ENCODE results near the gene FRY. TPM values are rescaled to one million over a fixed set of nuclear protein-coding genes. Genes with fewer than 3 reads are reported as not detected.

The FRY gene
- total RNA-seq, 2 donors from 2014 or later: 10.3 to 13.7 TPM

DNA sequence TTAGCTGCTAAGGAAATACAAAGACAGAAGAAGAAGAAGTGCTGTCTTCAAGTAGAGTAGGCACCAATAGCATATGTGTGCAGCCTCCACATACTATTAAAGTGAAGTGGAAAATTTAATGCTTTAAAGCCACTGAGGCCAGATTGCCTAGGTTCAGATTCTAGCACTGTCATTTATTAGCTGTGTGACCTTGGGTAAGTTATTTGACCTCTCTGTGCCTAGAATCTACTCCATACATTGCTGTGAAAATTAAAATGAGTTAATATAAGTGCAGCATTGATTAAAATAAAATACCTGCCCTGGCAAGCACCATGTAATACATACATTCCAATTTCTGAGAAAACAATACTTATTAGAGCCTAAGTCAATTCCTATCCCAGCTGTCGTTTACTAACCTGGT is 110.5 kb downstream of the FRY start:
- no peak for ATAC-seq
- intact Hi-C loops (cut with DNase I, micrococcal nuclease): no loop called here

DNA sequence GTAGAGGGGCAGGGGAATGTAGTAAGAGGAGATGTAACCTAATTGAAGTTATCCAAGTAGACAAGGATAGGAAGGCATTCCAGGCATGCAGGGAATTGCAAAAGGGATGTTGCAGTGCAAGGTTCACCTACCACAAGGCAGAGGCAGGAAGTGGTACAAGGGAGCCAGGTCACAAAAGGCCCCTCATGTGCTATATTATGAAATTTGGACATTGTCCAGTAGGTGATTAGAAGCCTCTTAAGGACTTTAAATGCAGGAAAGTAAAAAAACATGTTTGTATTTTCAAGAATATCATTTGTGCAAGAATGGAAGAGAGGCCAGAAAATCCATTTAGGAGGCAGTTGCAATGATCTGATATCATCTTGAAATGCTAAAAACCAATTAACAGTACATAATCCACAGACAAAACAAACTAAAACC is 111.4 kb downstream of the FRY start:
- intact Hi-C loops (cut with DNase I, micrococcal nuclease): no loop called here
- ATAC-seq (no peak), DNase-seq (no peak)

More for the DNA sequence above, 110.5 kb downstream of the FRY start:
- DNase-seq: no peak

DNA sequence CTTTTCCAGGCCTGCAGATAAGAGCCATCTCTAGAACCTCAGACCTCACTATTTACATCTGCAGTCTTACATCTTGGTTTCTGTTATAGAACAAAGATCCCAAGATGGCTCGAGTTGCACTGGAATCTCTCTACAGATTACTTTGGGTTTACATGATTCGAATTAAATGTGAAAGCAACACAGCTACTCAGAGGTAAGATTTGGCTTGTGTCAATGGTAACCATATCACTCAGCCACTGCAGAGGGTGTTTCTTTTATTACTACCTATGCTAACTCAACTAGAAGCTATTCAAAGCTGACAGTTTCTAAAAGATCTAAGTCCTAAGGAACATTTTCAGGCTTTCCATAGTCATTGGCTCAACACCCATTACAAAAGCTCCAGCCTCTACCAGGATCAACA is 115.6 kb downstream of the FRY start:
- DNase-seq (no peak), ATAC-seq (no peak)
- intact Hi-C loops (cut with DNase I, micrococcal nuclease): no loop called here

DNA sequence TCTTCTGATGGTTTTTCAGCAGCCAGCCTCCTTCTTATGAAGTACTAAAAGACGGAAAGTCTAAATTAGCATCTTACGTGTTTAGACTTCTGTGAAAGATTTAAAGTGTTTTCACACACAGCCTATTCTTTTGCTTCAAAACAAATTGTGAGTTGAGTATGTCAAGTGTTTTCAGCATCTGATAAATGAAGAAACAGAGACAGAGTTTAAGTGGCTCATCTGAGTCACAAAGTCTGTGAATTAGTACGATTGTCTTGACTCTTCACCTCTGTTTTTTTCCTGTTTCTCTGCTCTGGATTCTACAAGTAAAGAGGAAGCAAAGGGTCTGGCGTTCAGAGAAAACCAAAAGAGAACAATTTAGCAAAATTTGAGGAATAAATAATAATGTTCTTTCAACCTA is 116.4 kb downstream of the FRY start:
- intact Hi-C loops (cut with DNase I, micrococcal nuclease): no loop called here
- no peak for ATAC-seq
- DNase-seq: no peak

DNA sequence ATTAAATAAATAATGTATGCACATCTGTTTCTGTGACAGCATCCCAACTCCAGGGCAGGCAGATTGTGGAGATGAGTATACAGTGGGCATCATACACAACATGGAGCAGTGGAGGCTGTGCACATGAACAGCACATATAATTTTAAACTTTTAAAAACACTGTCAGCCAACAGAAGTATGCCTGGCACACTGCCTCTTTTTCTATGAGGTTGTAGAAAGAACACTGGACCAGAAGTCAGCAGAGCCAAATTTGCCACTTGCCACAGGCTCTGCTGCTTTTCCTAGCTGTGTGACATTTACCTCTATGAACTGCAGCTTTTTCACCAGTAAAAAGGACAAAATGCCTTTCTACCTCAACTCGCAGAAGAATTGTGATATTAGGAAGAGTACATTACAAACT is 118.7 kb downstream of the FRY start:
- ATAC-seq (no peak), DNase-seq (no peak)
- intact Hi-C loops (cut with DNase I, micrococcal nuclease): loop anchor here in 1 of 2 donors (10.0 kb wide), 1 partner anchor 115 kb away; the partner anchor contains the start of gene FRY

DNA sequence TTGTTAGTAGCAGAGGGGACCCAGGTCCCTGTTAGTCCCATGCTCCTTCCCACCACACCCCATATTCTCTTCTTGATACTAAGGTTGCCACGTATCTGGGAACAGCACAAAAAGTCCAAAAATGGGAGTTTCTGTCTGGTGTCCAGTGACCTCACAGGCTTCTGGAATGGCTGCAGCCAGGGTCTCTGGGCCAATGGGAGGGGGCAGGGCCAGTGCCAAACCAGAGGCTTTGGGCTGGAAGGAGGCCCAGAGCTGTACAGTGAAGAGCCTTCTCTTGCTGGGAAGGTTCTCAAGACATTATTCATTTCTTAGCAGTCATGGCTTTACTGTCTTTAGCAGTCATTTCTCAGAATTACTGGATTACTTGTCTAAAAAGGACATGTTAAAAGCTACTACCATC is 119.2 kb downstream of the FRY start:
- DNase-seq: peak; percentile 26 to 37
- no peak for ATAC-seq
- intact Hi-C loops (cut with DNase I, micrococcal nuclease): loop anchor here in 1 of 2 donors (10.0 kb wide), 1 partner anchor 116 kb away; the partner anchor contains the start of gene FRY

DNA sequence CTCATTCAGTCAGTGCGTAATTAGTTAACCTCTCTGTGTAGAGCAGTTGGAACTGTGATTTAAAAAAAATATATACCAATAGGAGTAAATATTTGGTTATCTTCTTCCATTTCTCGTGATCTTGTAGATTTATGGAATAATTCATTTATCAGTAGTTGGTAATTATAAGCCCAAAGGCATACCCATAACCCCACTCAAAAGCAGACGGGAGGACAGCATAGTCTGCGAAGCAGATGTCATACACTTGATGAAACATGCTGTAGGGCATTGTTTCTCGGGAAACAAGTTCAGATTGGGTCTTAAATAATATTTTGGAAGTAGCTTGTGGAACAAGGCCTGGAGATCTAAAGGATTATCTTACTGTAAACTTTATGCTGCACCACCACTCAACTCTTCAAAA is 119.7 kb downstream of the FRY start:
- ATAC-seq (no peak), DNase-seq (no peak)
- intact Hi-C loops (cut with DNase I, micrococcal nuclease): loop anchor here in 1 of 2 donors (10.0 kb wide), 1 partner anchor 116 kb away; the partner anchor contains the start of gene FRY

DNA sequence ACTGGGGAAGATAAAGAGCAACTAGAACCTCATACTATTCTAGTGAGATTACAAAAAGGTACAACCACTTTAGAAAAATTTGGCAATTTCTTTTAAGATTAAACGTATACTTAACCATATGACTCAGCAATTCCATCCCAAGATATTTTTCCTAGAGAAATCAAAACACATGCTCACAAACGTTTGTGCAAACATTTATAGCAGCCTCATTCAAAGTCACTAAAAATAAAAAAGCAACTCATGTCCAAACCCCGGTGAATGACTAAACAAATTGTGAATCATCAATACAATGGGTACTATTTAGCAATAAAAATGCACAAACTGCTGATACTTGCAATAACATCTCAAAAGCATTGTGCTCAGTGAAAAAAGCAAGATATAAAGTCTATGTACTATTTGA is 121.5 kb downstream of the FRY start:
- no peak for ATAC-seq
- intact Hi-C loops (cut with DNase I, micrococcal nuclease): loop anchor here in 1 of 2 donors (10.0 kb wide), 1 partner anchor 118 kb away; the partner anchor contains the start of gene FRY
- DNase-seq: no peak

DNA sequence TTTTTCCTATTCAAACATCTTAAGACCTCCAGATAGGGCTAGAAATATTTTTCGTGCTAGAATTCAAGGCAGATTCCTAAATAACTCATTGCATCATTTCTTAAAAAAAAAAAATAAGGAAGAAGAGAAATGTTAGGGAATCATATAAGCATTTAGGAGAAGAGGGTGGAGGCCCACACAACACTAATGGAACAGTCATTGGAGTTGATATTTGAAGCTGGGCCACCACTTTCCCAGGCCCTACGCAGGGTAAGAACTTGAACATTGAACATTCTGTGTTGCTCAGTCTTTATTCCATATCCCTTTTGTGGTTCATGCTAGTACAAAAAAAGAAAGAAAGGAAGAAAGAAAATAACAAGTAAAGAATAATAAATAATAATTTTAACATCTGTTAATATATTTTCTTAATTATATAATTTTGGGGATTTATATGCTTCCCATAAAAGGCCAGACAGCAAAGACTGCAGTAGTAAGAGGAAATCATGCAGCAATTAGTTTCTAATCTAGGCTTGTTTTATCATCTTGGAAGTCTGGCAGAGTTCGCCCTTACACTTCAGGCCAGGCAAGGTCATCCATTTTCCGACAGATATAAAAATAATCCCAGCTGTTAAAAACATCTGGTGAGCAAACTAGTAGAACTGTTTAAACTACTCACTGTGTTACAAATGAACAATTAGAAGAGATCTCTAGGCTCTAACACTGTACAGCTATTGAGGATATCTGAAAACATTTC is 127.7 kb downstream of the FRY start:
- intact Hi-C loops (cut with DNase I, micrococcal nuclease): loop anchor here in 1 of 2 donors (10.0 kb wide), 1 partner anchor 125 kb away; the partner anchor contains the start of gene FRY
- ATAC-seq: no peak
- no peak for DNase-seq

DNA sequence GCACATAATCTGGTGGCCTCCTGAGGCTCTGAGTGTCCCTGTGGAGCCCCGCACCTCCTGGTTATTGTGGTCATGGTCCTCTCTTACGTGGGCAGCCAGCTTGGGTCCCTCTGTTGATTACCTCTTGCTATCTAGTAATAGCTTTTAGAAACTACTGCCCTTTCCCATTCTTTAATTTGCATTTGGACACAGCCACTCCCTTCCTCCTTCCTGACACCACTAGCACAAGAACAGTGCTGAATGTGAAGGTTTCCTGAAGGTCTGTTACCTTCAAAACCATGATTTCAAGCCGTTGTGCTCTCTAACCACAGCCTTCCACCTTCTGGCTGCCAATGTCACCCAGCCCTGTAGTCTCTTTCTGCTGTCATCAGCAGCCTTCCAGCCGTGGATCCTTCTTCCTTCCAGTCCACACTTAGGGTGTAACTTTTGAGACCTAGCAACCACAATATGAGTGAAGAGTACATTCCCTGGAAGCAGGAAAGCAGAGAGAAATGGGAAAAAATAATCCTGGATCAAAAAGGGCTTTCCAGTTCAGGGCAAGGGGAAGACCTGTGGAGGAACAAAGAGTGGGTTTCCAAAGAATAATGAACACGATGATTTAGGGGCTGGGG is 130.9 kb downstream of the FRY start:
- ATAC-seq: no peak
- no peak for DNase-seq
- intact Hi-C loops (cut with DNase I, micrococcal nuclease): no loop called here

DNA sequence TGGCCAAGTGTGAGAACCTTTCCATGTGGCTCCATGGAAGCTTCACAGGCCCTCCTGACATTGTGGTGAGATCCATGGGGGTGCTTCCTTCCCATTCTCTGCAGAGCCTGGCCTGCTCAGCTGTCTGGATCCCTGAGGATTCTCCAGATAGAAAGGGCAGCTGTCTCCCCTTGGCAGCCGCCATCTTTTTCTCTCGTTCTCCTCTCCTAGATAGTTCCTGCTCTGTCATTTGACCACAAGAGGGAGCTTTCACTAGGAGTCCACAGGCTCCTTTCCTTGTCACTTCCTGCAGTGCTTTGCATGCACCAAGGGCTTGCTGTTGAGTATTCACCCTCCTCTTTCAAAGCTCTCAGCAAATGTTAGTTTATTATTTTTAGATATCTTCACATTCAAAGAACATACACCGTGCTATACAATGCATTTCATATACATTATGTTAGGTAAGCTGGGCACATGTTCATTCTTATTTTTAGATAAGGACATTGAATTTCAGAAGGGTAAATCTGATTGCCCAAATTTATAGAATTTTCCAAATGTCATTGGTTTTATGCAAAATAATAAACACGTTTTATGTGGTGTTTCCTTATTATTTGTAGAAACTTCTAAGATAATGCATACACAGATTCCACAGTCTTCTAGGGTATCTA is 133.2 kb downstream of the FRY start:
- peak in 1 of 2 donors; percentile 8 for DNase-seq
- ATAC-seq: peak; percentile 92
- intact Hi-C loops (cut with DNase I, micrococcal nuclease): no loop called here

DNA sequence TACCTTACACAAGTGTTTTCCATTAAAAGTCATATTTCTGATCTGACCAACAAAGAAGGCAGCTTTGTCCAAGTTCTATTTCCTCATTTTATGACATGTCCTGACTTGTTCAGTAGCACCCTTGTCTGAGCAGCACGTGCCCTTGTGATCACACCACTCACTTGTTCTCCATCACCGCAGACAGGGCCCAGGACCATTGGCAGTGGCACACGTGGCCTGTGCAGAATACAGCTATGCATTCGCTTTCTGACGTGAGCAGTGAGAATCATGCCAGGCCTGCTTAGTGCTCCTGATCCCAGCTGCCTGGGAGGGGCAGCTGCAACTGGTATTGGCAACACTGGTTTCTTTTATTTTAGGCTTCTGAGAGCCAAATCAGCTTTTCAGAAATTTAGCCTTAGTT is 134.2 kb downstream of the FRY start:
- no peak for ATAC-seq
- intact Hi-C loops (cut with DNase I, micrococcal nuclease): no loop called here
- peak in 1 of 2 donors; percentile 29 for DNase-seq

DNA sequence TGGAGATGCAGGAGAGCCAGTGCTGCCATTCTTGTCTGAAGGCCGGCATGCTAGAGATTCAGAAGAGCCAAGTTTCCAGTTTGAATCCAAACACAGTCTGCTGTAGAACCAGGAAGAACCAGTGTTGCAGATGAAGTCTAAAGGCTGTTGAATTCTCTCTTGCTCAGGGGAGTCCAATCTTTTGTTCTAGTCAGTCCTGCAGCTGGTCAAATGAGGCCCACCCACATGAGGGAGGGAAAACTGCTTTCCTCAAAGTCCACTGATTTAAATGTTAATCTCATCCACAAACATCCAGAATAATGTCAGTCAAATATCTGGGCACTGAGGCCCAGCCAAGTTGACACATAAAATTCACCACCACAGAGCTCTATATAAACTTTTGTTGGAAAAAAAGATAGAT is 136.6 kb downstream of the FRY start:
- ATAC-seq (no peak), DNase-seq (no peak)
- intact Hi-C loops (cut with DNase I, micrococcal nuclease): no loop called here

DNA sequence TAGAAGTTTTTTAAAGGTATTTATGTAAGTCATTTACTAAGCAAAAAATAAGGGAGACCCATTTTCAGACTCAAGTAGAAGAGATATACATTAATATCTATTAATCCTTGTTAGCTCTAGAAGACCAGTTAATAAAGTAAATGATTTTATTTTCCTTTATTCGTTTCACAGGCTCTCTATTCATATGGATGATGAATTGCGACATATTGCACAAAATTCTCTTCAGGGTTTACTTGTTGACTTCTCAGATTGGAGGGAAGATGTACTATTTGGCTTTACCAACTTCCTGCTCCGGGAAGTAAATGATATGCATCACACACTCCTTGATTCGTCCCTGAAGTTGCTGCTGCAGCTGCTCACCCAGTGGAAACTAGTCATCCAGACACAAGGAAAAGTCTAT is 139.3 kb downstream of the FRY start:
- ATAC-seq: no peak
- intact Hi-C loops (cut with DNase I, micrococcal nuclease): no loop called here
- DNase-seq: no peak

DNA sequence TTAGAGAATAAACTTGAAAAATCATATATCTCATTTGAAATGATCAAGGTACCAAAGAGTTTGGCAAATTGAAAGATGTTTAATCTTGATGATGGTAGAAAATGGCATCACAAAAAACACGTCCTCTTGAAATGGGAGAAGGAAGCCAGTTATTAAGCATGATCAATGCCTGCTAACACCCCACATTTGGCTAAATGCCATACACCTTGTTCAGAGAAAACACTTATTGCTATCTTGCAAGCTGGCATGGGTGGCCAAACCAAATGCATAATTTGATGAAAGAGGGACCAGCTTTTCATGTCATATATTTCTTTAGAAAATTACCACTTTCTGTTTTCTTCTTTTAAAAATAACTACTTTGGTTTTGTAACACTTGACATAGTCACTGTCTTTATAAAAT is 142.3 kb downstream of the FRY start:
- intact Hi-C loops (cut with DNase I, micrococcal nuclease): no loop called here
- DNase-seq: no peak
- ATAC-seq: no peak

DNA sequence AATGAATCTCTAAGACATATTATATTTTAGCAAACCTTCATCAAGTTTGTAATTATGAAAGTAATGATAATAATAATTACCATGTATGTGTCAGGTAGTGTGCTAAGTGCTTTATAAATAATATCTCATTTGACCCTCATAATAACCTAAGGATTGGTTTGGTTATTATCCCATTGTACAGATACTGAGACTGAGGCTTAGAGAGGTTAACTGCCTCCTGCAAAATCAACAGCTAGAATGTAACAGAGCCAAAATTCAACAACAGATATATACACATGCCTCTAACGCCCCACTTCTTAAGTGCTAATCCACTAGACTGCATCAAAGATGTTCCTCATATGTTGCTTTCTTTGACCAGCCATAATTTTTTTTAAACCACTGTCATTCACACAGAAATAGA is 142.8 kb downstream of the FRY start:
- intact Hi-C loops (cut with DNase I, micrococcal nuclease): no loop called here
- no peak for ATAC-seq
- no peak for DNase-seq

DNA sequence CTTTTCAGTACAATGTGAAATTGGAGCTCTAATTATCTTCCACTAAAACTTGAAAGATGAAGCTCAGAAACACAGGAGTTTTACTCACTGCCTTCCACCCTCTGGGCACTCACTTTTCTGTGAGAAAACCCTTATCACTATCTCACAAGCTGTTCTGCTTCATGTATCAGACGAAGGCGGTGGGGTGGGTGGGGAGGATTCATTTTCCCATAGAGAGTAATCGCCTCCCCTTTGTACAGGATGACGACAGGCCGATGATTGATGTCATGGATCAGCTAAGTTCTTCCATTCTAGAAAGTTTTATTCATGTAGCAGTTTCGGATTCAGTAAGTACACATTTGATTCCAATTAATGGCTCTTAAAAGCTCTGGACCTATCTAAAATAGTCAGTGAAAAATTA is 143.7 kb downstream of the FRY start:
- ATAC-seq (no peak), DNase-seq (no peak)
- intact Hi-C loops (cut with DNase I, micrococcal nuclease): no loop called here

DNA sequence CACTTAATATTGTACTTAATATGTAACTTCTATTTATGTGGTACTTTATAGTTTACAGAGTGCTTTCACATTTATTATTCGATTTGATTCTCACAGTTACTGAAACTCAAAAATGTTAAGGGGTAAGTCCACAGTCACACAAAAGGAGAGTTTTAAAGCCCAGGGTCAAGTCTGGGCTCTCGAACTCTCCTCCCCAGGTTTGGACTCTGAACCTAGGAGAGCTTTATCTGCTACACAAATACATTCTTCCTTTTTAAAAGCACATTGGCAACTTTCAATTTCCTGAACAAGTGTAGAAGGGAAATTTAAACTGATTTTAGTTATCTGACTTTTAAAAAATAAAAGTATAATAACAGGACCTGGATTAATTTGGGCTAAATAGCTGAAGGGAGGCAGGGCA is 144.4 kb downstream of the FRY start:
- intact Hi-C loops (cut with DNase I, micrococcal nuclease): no loop called here
- ATAC-seq (no peak), DNase-seq (no peak)

DNA sequence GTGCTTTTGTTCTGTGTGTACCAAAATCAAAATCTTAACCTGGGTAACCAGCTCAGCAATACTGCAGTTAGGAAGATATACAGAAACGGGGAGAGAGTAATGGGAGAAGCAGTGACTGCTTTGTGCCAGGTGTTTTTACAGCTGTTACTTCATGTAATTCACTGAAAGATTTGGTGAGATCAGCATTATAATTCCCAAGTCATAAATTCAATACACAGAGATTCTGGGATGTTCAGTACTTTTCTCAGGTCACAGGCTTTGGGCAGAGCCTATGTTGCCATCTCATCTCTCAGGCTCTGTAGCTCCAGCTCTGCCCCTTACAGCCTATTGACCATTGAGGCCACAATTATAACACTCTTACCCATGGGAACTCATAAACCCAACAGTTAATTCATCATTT is 145.1 kb downstream of the FRY start:
- intact Hi-C loops (cut with DNase I, micrococcal nuclease): no loop called here
- ATAC-seq: no peak

DNA sequence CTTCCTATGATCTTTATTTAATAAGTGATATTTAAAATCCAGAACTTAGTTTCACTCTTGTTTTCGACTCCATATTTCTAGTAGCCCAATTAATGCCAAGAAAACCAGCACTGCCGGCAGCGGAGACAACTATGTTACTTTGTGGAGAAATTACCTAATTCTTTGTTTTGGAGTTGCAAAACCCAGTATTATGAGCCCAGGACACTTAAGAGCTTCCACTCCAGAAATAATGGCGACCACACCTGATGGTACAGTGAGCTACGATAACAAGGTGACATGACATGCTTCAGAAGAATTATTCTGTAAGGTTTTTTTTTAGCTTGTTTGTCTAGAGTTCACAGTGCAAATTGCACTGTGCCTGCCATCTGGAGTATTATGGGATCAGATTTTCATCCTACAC is 147.2 kb downstream of the FRY start:
- peak; percentile 26 for ATAC-seq
- intact Hi-C loops (cut with DNase I, micrococcal nuclease): no loop called here
- no peak for DNase-seq

More for the DNA sequence above, 145.1 kb downstream of the FRY start:
- no peak for DNase-seq

All from left colon (tissue), 2 donors.